HG03469 (cell line): Measurements from ENCODE around the gene CXCL17.
A peak's percentile ranks its signal among the peaks of the same experiment; 100 is the strongest.

Source experiments
- ATAC-seq: cut with Tn5 transposase; IDR thresholded peaks from one replicate; pipeline ENCODE4 v1.9.1; 2021; ENCODE audit warnings: mild to moderate bottlenecking, moderate library complexity, moderate number of reproducible peaks; ENCODE audit not compliant: unreplicated experiment

CXCL17 gene

GRCh38 chr19:42424712-42425131 lies 18.0 kb downstream of the CXCL17 start:
- no peak for ATAC-seq

GRCh38 chr19:42424345-42424707 lies 18.4 kb downstream of the CXCL17 start:
- no peak for ATAC-seq

GRCh38 chr19:42423462-42424344 lies 19.0 kb downstream of the CXCL17 start:
- ATAC-seq: peak; percentile 61

- ATAC-seq: peak; percentile 18
Measured at GRCh38 chr19:42422901-42423461, 19.8 kb downstream of the CXCL17 start.

GRCh38 chr19:42422092-42422900 lies 20.4 kb downstream of the CXCL17 start:
- ATAC-seq: no peak

GRCh38 chr19:42421591-42422031 lies 21.1 kb downstream of the CXCL17 start:
- no peak for ATAC-seq

- no peak for ATAC-seq
Measured at GRCh38 chr19:42421101-42421500, 21.6 kb downstream of the CXCL17 start.

GRCh38 chr19:42420055-42420544 lies 22.6 kb downstream of the CXCL17 start:
- ATAC-seq: no peak

- no peak for ATAC-seq
Measured at GRCh38 chr19:42419309-42419708, 23.4 kb downstream of the CXCL17 start.

GRCh38 chr19:42412661-42413076 lies 30.1 kb downstream of the CXCL17 start:
- ATAC-seq: no peak

- ATAC-seq: no peak
Measured at GRCh38 chr19:42412227-42412626, 30.5 kb downstream of the CXCL17 start.

GRCh38 chr19:42411581-42412178 lies 31.1 kb downstream of the CXCL17 start:
- no peak for ATAC-seq

- no peak for ATAC-seq
Measured at GRCh38 chr19:42410371-42410770, 32.4 kb downstream of the CXCL17 start.

GRCh38 chr19:42409477-42409876 lies 33.3 kb downstream of the CXCL17 start:
- ATAC-seq: no peak

- ATAC-seq: no peak
Measured at GRCh38 chr19:42407816-42408175, 35.0 kb downstream of the CXCL17 start.

- no peak for ATAC-seq
Measured at GRCh38 chr19:42407085-42407815, 35.5 kb downstream of the CXCL17 start.

- ATAC-seq: no peak
Measured at GRCh38 chr19:42406111-42406510, 36.6 kb downstream of the CXCL17 start.

GRCh38 chr19:42403586-42403985 lies 39.2 kb downstream of the CXCL17 start:
- no peak for ATAC-seq

- no peak for ATAC-seq
Measured at GRCh38 chr19:42402376-42403116, 40.2 kb downstream of the CXCL17 start.
